HepG2 (cell line): Measurements from ENCODE around the gene DDR1. TPM values are rescaled to one million over a fixed set of nuclear protein-coding genes. Genes with fewer than 3 reads are reported as not detected.
A peak's percentile ranks its signal among the peaks of the same experiment; 100 is the strongest.

Experiments
- ATF1 ChIP-seq: IDR thresholded peaks from 2 replicates; pipeline ENCODE4 v1.6.1; 2016; ENCODE audit warnings: mild to moderate bottlenecking, control low read depth
- GABPB1 ChIP-seq: IDR thresholded peaks from 2 replicates; pipeline ENCODE4 v1.6.1; 2016; ENCODE audit warnings: mild to moderate bottlenecking, missing genetic modification reagents, moderate library complexity, missing compliant biosample characterization
- HNF4G ChIP-seq, 2 experiments: sonication (generic) in 1 of 2; formaldehyde crosslinking in 1 of 2; IDR thresholded peaks; 2 replicates each; pipeline versions ENCODE4 v1.4.0 to v1.6.1; 2011 to 2020; ENCODE audit warnings: borderline replicate concordance in 2 of 2, low read depth in 2 of 2, mild to moderate bottlenecking in 2 of 2, low read length in 1 of 2, missing genetic modification reagents in 1 of 2, moderate library complexity in 1 of 2
- HOXA3 ChIP-seq: sonication (generic); formaldehyde crosslinking; IDR thresholded peaks from 2 replicates; pipeline ENCODE4 v1.5.0; 2020; ENCODE audit warnings: missing genetic modification reagents
- MTF1 ChIP-seq: sonication (generic); formaldehyde crosslinking; IDR thresholded peaks from 2 replicates; pipeline ENCODE4 v1.5.0; 2020; ENCODE audit warnings: missing genetic modification reagents
- RAD51 ChIP-seq: fragments of 450-650 bp; IDR thresholded peaks from 2 replicates; pipeline ENCODE4 v1.6.1; 2016; ENCODE audit warnings: borderline replicate concordance
- RBFOX2 ChIP-seq: fragments of 200-400 bp; formaldehyde crosslinking; IDR thresholded peaks from 2 replicates; pipeline ENCODE4 v1.6.1; 2017; ENCODE audit warnings: low read depth, mild to moderate bottlenecking, low read length
- RNF219 ChIP-seq: sonication (generic); formaldehyde crosslinking; IDR thresholded peaks from 2 replicates; pipeline ENCODE4 v1.5.0; 2020; ENCODE audit warnings: mild to moderate bottlenecking, missing genetic modification reagents
- SOX6 ChIP-seq, 2 experiments: fragments of 450-650 bp in 1 of 2; sonication (generic) in 1 of 2; formaldehyde crosslinking in 1 of 2; IDR thresholded peaks; 2 replicates each; pipeline versions ENCODE4 v1.4.0 to v1.6.1; 2017 to 2020; ENCODE audit warnings: antibody characterized with exemption in 1 of 2, mild to moderate bottlenecking in 1 of 2, missing genetic modification reagents in 1 of 2
- TGIF2 ChIP-seq: IDR thresholded peaks from 2 replicates; pipeline ENCODE4 v1.6.1; 2016; ENCODE audit warnings: control low read depth, missing compliant biosample characterization
- ZNF235 ChIP-seq: sonication (generic); formaldehyde crosslinking; IDR thresholded peaks from 2 replicates; pipeline ENCODE4 v1.8.1; 2023; ENCODE audit warnings: mild to moderate bottlenecking, missing genetic modification reagents, borderline replicate concordance
- ZNF724P ChIP-seq: sonication (generic); formaldehyde crosslinking; IDR thresholded peaks from 2 replicates; pipeline ENCODE4 v1.8.0; 2022; ENCODE audit warnings: missing genetic modification reagents, borderline replicate concordance
- ZSCAN30 ChIP-seq: sonication (generic); formaldehyde crosslinking; IDR thresholded peaks from 2 replicates; pipeline ENCODE4 v1.5.0; 2020; ENCODE audit warnings: mild to moderate bottlenecking, missing genetic modification reagents
- polyA plus RNA-seq, 8 experiments: library from polyadenylated mRNA; depleted of rRNA in 3 of 8; stranded (reverse) in 7 of 8; unstranded in 1 of 8; fragments of >200 nt; fragmentation: Illumina TruSeq in 4 of 8; extraction: Trizol in 4 of 8; gene quantifications; 2 replicates each; pipeline versions ENCODE4 v1.2.1 to v1.2.3, GENCODE V29; 2011 to 2016; ENCODE audit warnings: low read depth in 4 of 8, missing spikeins in 1 of 8, mixed read lengths in 1 of 8; ENCODE audit not compliant: insufficient read depth in 1 of 8
- total RNA-seq, 5 experiments: library from RNA; depleted of rRNA; stranded (reverse); fragments of >200 nt; fragmentation: Illumina TruSeq; extraction: Trizol; gene quantifications; 2 replicates each; pipeline ENCODE4 v1.2.3, GENCODE V29; 2016; ENCODE audit warnings: low read depth in 1 of 5
- TF ChIP-seq, protein P1 (sequence below): sonication (generic); formaldehyde crosslinking; IDR thresholded peaks from 2 replicates; pipeline ENCODE4 v1.4.0; 2020; ENCODE audit warnings: missing genetic modification reagents, borderline replicate concordance
- TF ChIP-seq, protein P2 (sequence below): sonication (generic); IDR thresholded peaks from 2 replicates; pipeline ENCODE4 v1.6.1; 2016; ENCODE audit warnings: low read depth, borderline replicate concordance
- TF ChIP-seq, protein P3 (sequence below), 2 experiments: sonication (generic) in 1 of 2; formaldehyde crosslinking in 1 of 2; IDR thresholded peaks; 2 replicates each; pipeline versions ENCODE4 v1.4.0 to v1.6.1; 2016 to 2020; ENCODE audit warnings: borderline replicate concordance in 1 of 2, low read depth in 1 of 2, mild to moderate bottlenecking in 1 of 2, missing genetic modification reagents in 1 of 2

DDR1 gene
- total and polyA plus RNA-seq, 2 of the 13 experiments (the other 11 are each of a cell fraction or from before 2014, with no cell fraction given): 16.7 to 20.2 TPM

DNA sequence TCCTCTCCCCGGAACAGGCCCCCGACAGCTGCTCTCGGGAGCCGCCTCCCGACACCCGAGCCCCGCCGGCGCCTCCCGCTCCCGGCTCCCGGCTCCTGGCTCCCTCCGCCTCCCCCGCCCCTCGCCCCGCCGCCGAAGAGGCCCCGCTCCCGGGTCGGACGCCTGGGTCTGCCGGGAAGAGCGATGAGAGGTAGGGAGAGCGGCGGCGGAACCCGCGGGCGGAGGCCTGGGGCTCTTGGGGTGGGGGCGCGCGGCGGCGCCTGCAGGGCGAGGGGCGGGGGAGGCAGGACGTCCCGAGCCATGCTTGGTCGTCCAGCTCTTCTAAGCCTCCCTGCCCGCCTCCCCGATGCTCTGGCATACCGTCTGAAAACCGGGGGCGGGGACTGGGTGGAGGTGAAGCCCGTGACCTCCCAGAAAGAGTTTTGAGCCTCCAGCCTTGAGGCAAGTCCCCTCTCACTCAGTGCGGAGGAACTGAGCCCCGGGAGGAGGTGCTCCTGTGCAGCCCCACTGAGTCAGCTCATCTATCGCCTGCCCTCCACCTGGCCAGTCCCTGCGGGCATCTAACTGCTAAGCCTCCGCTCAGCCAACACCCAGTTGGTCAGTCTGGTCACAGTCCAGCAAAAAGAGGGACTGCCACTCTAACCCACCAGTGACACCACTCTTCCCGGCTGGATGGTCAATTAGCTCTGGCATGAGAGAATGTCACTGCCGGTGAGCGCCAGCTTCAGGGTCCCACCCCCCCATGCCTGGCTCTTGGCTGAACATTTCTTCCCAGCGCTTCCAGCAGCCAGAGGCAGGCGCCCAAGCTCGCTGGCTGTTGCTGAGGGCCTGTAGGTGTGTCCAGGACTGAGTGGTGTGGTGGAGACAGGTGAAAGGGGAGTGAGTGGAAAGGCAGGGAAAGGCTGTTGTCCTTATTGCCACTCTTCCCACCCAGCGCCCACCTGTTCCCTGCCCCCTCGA, 482 bp downstream of the DDR1 start (continued):
- TF ChIP-seq, protein P1, sequence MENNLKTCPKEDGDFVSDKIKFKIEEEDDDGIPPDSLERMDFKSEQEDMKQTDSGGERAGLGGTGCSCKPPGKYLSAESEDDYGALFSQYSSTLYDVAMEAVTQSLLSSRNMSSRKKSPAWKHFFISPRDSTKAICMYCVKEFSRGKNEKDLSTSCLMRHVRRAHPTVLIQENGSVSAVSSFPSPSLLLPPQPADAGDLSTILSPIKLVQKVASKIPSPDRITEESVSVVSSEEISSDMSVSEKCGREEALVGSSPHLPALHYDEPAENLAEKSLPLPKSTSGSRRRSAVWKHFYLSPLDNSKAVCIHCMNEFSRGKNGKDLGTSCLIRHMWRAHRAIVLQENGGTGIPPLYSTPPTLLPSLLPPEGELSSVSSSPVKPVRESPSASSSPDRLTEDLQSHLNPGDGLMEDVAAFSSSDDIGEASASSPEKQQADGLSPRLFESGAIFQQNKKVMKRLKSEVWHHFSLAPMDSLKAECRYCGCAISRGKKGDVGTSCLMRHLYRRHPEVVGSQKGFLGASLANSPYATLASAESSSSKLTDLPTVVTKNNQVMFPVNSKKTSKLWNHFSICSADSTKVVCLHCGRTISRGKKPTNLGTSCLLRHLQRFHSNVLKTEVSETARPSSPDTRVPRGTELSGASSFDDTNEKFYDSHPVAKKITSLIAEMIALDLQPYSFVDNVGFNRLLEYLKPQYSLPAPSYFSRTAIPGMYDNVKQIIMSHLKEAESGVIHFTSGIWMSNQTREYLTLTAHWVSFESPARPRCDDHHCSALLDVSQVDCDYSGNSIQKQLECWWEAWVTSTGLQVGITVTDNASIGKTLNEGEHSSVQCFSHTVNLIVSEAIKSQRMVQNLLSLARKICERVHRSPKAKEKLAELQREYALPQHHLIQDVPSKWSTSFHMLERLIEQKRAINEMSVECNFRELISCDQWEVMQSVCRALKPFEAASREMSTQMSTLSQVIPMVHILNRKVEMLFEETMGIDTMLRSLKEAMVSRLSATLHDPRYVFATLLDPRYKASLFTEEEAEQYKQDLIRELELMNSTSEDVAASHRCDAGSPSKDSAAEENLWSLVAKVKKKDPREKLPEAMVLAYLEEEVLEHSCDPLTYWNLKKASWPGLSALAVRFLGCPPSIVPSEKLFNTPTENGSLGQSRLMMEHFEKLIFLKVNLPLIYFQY: no peak
- TF ChIP-seq, protein P2, sequence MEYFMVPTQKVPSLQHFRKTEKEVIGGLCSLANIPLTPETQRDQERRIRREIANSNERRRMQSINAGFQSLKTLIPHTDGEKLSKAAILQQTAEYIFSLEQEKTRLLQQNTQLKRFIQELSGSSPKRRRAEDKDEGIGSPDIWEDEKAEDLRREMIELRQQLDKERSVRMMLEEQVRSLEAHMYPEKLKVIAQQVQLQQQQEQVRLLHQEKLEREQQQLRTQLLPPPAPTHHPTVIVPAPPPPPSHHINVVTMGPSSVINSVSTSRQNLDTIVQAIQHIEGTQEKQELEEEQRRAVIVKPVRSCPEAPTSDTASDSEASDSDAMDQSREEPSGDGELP: peak; percentile 44; the same call in 1 of the 2 replicates
- TF ChIP-seq RBFOX2 (no peak), ZNF724P (CRISPR knock-in tag) (no peak), MTF1 (no peak), ATF1 (CRISPR knock-in tag) (no peak), ZNF235 (CRISPR knock-in tag) (no peak), HNF4G (IDR thresholded peaks at IDR 0.05; ENCODE audit: borderline replicate concordance, low read depth, low read length) (no peak), HNF4G (CRISPR knock-in tag; IDR thresholded peaks at IDR 0.05; ENCODE audit: borderline replicate concordance, low read depth) (no peak), TGIF2 (CRISPR knock-in tag) (no peak), SOX6 (IDR thresholded peaks at IDR 0.05) (no peak), SOX6 (CRISPR knock-in tag; IDR thresholded peaks at IDR 0.05) (no peak), GABPB1 (CRISPR knock-in tag) (peak; percentile 63; the same call in 1 of the 2 replicates), RAD51 (no peak), RNF219 (CRISPR knock-in tag) (no peak), ZSCAN30 (no peak), HOXA3 (no peak; the same call in 1 of the 2 replicates)
- TF ChIP-seq, protein P3, sequence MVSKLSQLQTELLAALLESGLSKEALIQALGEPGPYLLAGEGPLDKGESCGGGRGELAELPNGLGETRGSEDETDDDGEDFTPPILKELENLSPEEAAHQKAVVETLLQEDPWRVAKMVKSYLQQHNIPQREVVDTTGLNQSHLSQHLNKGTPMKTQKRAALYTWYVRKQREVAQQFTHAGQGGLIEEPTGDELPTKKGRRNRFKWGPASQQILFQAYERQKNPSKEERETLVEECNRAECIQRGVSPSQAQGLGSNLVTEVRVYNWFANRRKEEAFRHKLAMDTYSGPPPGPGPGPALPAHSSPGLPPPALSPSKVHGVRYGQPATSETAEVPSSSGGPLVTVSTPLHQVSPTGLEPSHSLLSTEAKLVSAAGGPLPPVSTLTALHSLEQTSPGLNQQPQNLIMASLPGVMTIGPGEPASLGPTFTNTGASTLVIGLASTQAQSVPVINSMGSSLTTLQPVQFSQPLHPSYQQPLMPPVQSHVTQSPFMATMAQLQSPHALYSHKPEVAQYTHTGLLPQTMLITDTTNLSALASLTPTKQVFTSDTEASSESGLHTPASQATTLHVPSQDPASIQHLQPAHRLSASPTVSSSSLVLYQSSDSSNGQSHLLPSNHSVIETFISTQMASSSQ (IDR thresholded peaks at IDR 0.05; ENCODE audit: low read depth): no peak
- TF ChIP-seq, protein P3 (CRISPR knock-in tag; IDR thresholded peaks at IDR 0.05; ENCODE audit: borderline replicate concordance): no peak
